Measurements from ENCODE around the gene DCAF4L1. TPM values are rescaled to one million over a fixed set of nuclear protein-coding genes. Genes with fewer than 3 reads are reported as not detected.

DCAF4L1 gene
- total RNA-seq, 1 donor from 2014 or later, result 0.53 TPM

DNA sequence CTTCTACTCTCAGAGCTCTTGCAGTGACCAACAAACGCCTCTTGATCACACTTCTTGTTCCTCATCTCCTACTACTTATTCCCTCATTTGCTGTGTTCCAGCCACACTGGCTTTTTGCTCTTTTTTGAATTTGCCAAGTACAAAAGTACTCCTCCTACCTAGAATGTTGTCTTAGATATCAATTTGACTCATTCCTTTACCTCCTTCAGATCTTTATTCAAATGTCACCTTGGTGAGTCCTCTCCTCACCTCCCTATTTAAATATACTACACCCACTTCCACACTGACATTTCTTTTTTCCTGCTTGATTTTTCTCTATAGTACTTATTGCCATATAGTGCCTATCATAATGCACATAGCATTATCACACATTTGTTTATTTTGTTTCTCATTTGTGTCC lies 6.2 kb upstream of the DCAF4L1 start:
- no peaks in the 10 kb centered on the region for H3K4me1 ChIP-seq
- H3K36me3 ChIP-seq, result no peaks in the 10 kb centered on the region
- intact Hi-C loops (cut with DNase I), result no loop called here
- no peak for TF ChIP-seq CTCF (IDR thresholded peaks at IDR 0.05)
- DNase-seq, result no peak
- ATAC-seq, result no peak
- H3K27ac ChIP-seq, result no peak overlapping the region
- no peaks in the 10 kb centered on the region for H3K27me3 ChIP-seq (ENCODE audit: low read depth)
- H3K4me3 ChIP-seq, result no peak overlapping the region
- no peaks in the 10 kb centered on the region for H3K9me3 ChIP-seq

DNA sequence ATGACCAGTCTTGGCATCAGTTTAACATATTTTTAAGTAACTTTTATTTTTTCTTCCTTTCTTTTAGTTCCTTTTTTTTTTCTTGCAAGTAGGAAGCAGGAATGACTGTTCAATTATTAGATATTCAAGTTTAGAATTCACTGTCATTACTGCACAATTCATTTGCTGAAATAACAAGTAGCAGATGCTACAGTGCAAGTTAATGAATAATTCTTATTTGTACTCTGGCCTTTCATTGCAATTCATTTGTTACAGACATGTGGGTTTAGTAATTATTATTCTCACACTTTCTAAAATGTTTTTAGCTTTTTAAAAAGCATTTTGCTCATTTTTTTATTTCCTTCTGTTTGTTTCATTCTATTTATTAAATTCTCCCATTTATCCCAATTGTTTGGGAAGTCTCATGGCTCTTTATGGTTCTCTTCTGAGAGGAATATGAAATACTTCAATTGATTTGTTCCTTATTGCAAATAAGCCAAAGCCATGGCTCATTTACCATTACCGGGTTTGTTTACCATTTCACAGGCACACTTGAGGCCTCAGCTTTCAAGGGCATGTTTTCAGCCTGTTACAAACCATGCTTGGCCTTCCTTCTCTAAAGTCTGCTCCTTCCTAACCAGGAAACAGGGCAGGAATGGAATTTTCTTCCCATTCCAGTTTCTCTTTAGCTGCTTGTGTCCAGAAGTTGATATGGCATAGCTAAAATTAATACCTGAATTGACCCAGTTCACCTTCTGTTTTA lies 4.6 kb upstream of the DCAF4L1 start:
- intact Hi-C loops (cut with DNase I), result no loop called here
- no peak for TF ChIP-seq CTCF (IDR thresholded peaks at IDR 0.05)
- Histone ChIP-seq H3K36me3 (no peaks in the 10 kb centered on the region), H3K4me3 (no peak overlapping the region), H3K27ac (no peak overlapping the region), H3K4me1 (no peaks in the 10 kb centered on the region), H3K9me3 (no peaks in the 10 kb centered on the region), H3K27me3 (ENCODE audit: low read depth) (no peaks in the 10 kb centered on the region)
- ATAC-seq (no peak), DNase-seq (no peak)

DNA sequence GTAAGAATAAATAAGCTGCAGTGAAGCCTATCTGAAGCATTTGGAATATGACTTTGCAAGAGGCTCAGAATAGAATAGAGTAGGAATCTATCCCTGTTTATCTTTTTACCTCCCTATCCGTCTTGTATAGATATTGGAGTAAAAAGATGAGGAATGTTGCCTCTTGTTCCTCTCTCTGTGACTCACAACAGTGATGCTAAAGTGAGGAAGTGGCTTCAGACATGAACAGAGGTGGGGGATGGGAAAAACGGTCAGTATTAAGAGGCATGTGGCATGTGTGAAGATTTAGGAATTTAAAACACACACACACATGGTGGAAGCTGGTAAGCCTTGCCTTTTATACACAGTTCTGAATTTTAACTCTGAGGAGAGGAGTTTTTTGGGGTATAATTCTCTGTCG lies 3.8 kb upstream of the DCAF4L1 start:
- Histone ChIP-seq H3K4me1 (no peaks in the 10 kb centered on the region), H3K27ac (no peak overlapping the region), H3K4me3 (no peak overlapping the region), H3K36me3 (no peaks in the 10 kb centered on the region), H3K9me3 (no peaks in the 10 kb centered on the region), H3K27me3 (ENCODE audit: low read depth) (no peaks in the 10 kb centered on the region)
- no peak for DNase-seq
- no peak for ATAC-seq
- intact Hi-C loops (cut with DNase I), result no loop called here
- TF ChIP-seq CTCF (IDR thresholded peaks at IDR 0.05), result no peak

DNA sequence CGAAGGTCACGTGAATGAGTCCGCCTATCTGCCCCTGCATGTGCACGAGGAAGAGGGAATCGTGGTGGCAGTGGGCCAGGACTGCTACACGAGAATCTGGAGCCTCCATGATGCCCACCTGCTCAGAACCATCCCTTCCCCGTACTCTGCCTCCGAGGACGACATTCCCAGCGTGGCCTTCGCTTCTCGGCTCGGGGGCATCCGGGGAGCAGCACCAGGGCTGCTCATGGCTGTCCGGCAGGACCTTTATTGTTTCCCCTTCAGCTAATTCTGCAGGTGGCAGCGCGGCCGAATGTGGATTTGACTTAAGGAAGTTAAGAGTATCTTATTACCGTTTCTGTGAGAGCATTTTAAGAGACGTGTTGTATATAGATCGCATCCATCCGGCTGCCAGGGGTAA lies 1.2 kb downstream of the DCAF4L1 start:
- DNase-seq, result no peak
- no peaks in the 10 kb centered on the region for H3K27me3 ChIP-seq (ENCODE audit: low read depth)

DNA sequence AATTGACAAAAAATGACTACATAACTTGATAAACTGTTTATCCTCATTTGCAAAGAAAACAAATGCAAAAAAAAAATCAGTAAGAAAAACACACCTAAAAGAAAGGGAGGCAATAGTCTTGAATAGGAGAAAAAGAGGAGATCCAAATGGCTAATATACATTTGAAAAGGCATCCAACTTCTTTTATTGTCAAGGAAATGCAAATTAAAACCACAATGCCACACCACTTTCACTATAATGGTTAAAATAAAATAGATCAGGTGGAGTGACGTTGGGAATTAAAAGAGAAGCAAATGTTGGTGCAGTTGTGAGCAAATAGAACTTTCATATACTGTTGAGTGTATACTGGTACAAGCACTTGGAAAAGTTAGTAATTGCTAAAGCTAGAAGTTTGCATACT lies 3.6 kb downstream of the DCAF4L1 start:
- Histone ChIP-seq H3K4me3 (no peak overlapping the region), H3K36me3 (no peaks in the 10 kb centered on the region), H3K4me1 (peaks cover 6% of the 10 kb centered on the region), H3K9me3 (no peaks in the 10 kb centered on the region), H3K27ac (no peak overlapping the region), H3K27me3 (ENCODE audit: low read depth) (no peaks in the 10 kb centered on the region)
- no peak for ATAC-seq
- DNase-seq, result no peak
- no peak for TF ChIP-seq CTCF (IDR thresholded peaks at IDR 0.05)
- intact Hi-C loops (cut with DNase I), result no loop called here

More for the DNA sequence above, 1.2 kb downstream of the DCAF4L1 start:
- intact Hi-C loops (cut with DNase I), result no loop called here
- TF ChIP-seq CTCF (IDR thresholded peaks at IDR 0.05), result no peak
- Histone ChIP-seq H3K36me3 (no peaks in the 10 kb centered on the region), H3K27ac (no peak overlapping the region), H3K9me3 (no peaks in the 10 kb centered on the region), H3K4me3 (no peak overlapping the region), H3K4me1 (no peaks in the 10 kb centered on the region)
- ATAC-seq, result no peak
